Sigmoid colon (tissue), 7 donors: ENCODE measurements around the gene TRIM51. TPM values are rescaled to one million over a fixed set of nuclear protein-coding genes. Genes with fewer than 3 reads are reported as not detected.

Experiments
- DNase-seq: peaks from one replicate; pipeline ENCODE4 v3.0.0-alpha.2; 2019
- H3K27ac ChIP-seq, 4 donors: fragments of 200-600 bp; sonication (generic); one replicate each; pipeline ENCODE4 v1.5.1; 2016 to 2019; ENCODE audit warnings: mild to moderate bottlenecking in 1 of 4
- H3K27me3 ChIP-seq, 3 donors: fragments of 200-600 bp; sonication (generic); one replicate each; pipeline ENCODE4 v1.5.1; 2019; ENCODE audit warnings: mild to moderate bottlenecking in 1 of 3
- H3K36me3 ChIP-seq, 4 donors: fragments of 200-600 bp; sonication (generic); one replicate each; pipeline ENCODE4 v1.5.1; 2016 to 2019
- H3K4me1 ChIP-seq, 4 donors: fragments of 200-600 bp; sonication (generic); one replicate each; pipeline ENCODE4 v1.5.1; 2017 to 2019
- H3K4me3 ChIP-seq, 4 donors: fragments of 200-600 bp; sonication (generic); one replicate each; pipeline ENCODE4 v1.5.1; 2017 to 2019; ENCODE audit warnings: mild to moderate bottlenecking in 2 of 4, moderate library complexity in 1 of 4
- H3K9me3 ChIP-seq, 4 donors: fragments of 200-600 bp in 3 of 4; sonication (generic) in 3 of 4; one replicate each; pipeline versions ENCODE4 v1.5.1 to v1.6.1; 2013 to 2019
- CTCF ChIP-seq, 4 experiments: fragments of 450-650 bp in 3 of 4; fragments of 200-600 bp in 1 of 4; IDR thresholded peaks; one replicate each; pipeline ENCODE4 v1.5.1; 2016 to 2019; ENCODE audit warnings: antibody characterized with exemption in 4 of 4, mild to moderate bottlenecking in 3 of 4, moderate library complexity in 2 of 4
- EP300 ChIP-seq, 4 donors: sonication (generic); formaldehyde crosslinking; IDR thresholded peaks; one replicate each; pipeline ENCODE4 v1.6.1; 2017; ENCODE audit warnings: antibody characterized with exemption in 4 of 4
- POLR2A ChIP-seq, 2 donors: fragments of 450-650 bp; IDR thresholded peaks; one replicate each; pipeline ENCODE4 v1.6.1; 2016; ENCODE audit warnings: antibody characterized with exemption in 2 of 2, mild to moderate bottlenecking in 2 of 2, moderate library complexity in 2 of 2
- POLR2AphosphoS5 ChIP-seq, 4 donors: sonication (generic); formaldehyde crosslinking; IDR thresholded peaks; one replicate each; pipeline ENCODE4 v1.6.1; 2017; ENCODE audit warnings: antibody characterized with exemption in 4 of 4
- WGBS, 2 donors: extraction: QIAGEN DNeasy Blood & Tissue Kit; methylation state at CpG; one replicate each; pipeline ENCODE4 v1.1.7; 2013; 5-methylcytosine and 5-hydroxymethylcytosine counted together
- intact Hi-C: fragments of 100-400 bp; cut with DNase I; formaldehyde crosslinking; loops from one replicate; pipeline ENCODE4 v1.15.1; 2023
- polyA plus RNA-seq, 3 donors: library from polyadenylated mRNA; stranded (reverse); fragments of 200-250 nt; gene quantifications; one replicate each; pipeline ENCODE4 v1.2.3, GENCODE V29; 2013
- small RNA-seq, 3 donors: library from RNA; depleted of rRNA; stranded (forward); fragments of <200 nt; gene quantifications; one replicate each; pipeline ENCODE3, GENCODE V24; 2016
- total RNA-seq, 4 donors: library from RNA; depleted of rRNA; stranded (reverse); fragments of >200 nt; gene quantifications; one replicate each; pipeline ENCODE4 v1.1.0, GENCODE V29; 2016
- donor health status: healthy with polysubstance abuse.
- donor health status: Bipolar disorder and iron deficiency.
- donor health status: healthy.

The TRIM51 gene
- total and polyA plus RNA-seq, 7 donors, result not detected

GRCh38 chr11:55902308-55902707 is 19.2 kb downstream of the TRIM51 start:
- H3K9me3 ChIP-seq, result no peaks in the 10 kb centered on the region
- DNase-seq, result no peak
- TF ChIP-seq CTCF (IDR thresholded peaks at IDR 0.05), result no peak
- no peak for TF ChIP-seq POLR2AphosphoS5 (IDR thresholded peaks at IDR 0.05)
- no peak for TF ChIP-seq EP300 (IDR thresholded peaks at IDR 0.05)
- TF ChIP-seq POLR2A (IDR thresholded peaks at IDR 0.05), result no peak
- no peak overlapping the region for H3K27ac ChIP-seq
- H3K27me3 ChIP-seq, result no peaks in the 10 kb centered on the region
- no peaks in the 10 kb centered on the region for H3K4me1 ChIP-seq
- WGBS, 2 donors, result 15 to 36% methylated on average over 2 of the region's 2 CpGs
- no peak overlapping the region for H3K4me3 ChIP-seq
- H3K36me3 ChIP-seq, result no peaks in the 10 kb centered on the region
- intact Hi-C loops, result no loop called here

- WGBS, 2 donors, result 55 to 79% methylated on average over 1 of the region's 1 CpG
- DNase-seq, result no peak
- intact Hi-C loops, result no loop called here
These were observed 31.4 kb downstream of the TRIM51 start, which contains the start of gene OR5W2 for GRCh38 chr11:55914482-55914881. OR5W2 (minus strand) TSS chr11:55914582; CDS start chr11:55914582, 0 bp downstream.

GRCh38 chr11:55920537-55920936 is 37.4 kb downstream of the TRIM51 start:
- no peak for TF ChIP-seq POLR2A (IDR thresholded peaks at IDR 0.05)
- no peak for TF ChIP-seq EP300 (IDR thresholded peaks at IDR 0.05)
- TF ChIP-seq POLR2AphosphoS5 (IDR thresholded peaks at IDR 0.05), result no peak
- no peak for TF ChIP-seq CTCF (IDR thresholded peaks at IDR 0.05)
- Histone ChIP-seq H3K4me3 (no peak overlapping the region), H3K4me1 (no peaks in the 10 kb centered on the region), H3K9me3 (peaks cover 0 to 3% (median 0%) of the 10 kb centered on the region in 4 donors), H3K36me3 (no peaks in the 10 kb centered on the region), H3K27me3 (no peaks in the 10 kb centered on the region), H3K27ac (no peak overlapping the region)
- intact Hi-C loops, result no loop called here
- WGBS, 2 donors, result 83 to 86% methylated on average over 5 of the region's 5 CpGs
- DNase-seq, result no peak

More at GRCh38 chr11:55914482-55914881, 31.4 kb downstream of the TRIM51 start, which contains the start of gene OR5W2:
- Histone ChIP-seq H3K4me1 (no peaks in the 10 kb centered on the region), H3K27ac (no peak within 1 kb of the TSS), H3K36me3 (no peaks in the 10 kb centered on the region), H3K27me3 (no peaks in the 10 kb centered on the region), H3K4me3 (no peak within 1 kb of the TSS), H3K9me3 (no peaks in the 10 kb centered on the region)
- TF ChIP-seq POLR2AphosphoS5 (IDR thresholded peaks at IDR 0.05), result no peak
- no peak for TF ChIP-seq EP300 (IDR thresholded peaks at IDR 0.05)
- TF ChIP-seq POLR2A (IDR thresholded peaks at IDR 0.05), result no peak
- TF ChIP-seq CTCF (IDR thresholded peaks at IDR 0.05), result no peak

GRCh38 chr11:55936300-55936699 is 53.2 kb downstream of the TRIM51 start, which contains the start of gene OR5I1:
OR5I1 (minus strand) TSS chr11:55936400; CDS start chr11:55936400, 0 bp downstream.
- Histone ChIP-seq H3K27me3 (no peaks in the 10 kb centered on the region), H3K4me1 (no peaks in the 10 kb centered on the region)

More at GRCh38 chr11:55936300-55936699, 53.2 kb downstream of the TRIM51 start, which contains the start of gene OR5I1:
- H3K9me3 ChIP-seq, result no peaks in the 10 kb centered on the region
- no peak for TF ChIP-seq EP300 (IDR thresholded peaks at IDR 0.05)
- TF ChIP-seq CTCF (IDR thresholded peaks at IDR 0.05), result no peak
- no peak for TF ChIP-seq POLR2AphosphoS5 (IDR thresholded peaks at IDR 0.05)
- 68 to 74% methylated on average over 2 of the region's 2 CpGs for WGBS, 2 donors
- no peak within 1 kb of the TSS for H3K27ac ChIP-seq
- intact Hi-C loops, result no loop called here
- H3K4me3 ChIP-seq, result no peak within 1 kb of the TSS
- no peak for DNase-seq
- H3K36me3 ChIP-seq, result no peaks in the 10 kb centered on the region

Small RNAs within 50 kb of the gene (small RNA-seq; reads per million reads assigned to genes)
- 0 reads per million in 3 donors for gene AC036111.3

Other genes starting within 250 kb of the TRIM51 start
- gene OR4P4, start 248.2 kb upstream of the TRIM51 start, total RNA-seq, result not detected
- not detected for gene OR4P4, start 248.2 kb upstream of the TRIM51 start, polyA plus RNA-seq
- gene OR4S2, start 235.0 kb upstream of the TRIM51 start, total RNA-seq, result not detected
- gene OR4S2, start 235.0 kb upstream of the TRIM51 start, polyA plus RNA-seq, result not detected
- not detected for gene OR4C6, start 221.1 kb upstream of the TRIM51 start, total RNA-seq
- not detected for gene OR4C6, start 221.1 kb upstream of the TRIM51 start, polyA plus RNA-seq
- gene OR5D13, start 109.9 kb upstream of the TRIM51 start, total RNA-seq, result not detected
- not detected for gene OR5D13, start 109.9 kb upstream of the TRIM51 start, polyA plus RNA-seq
- not detected for gene OR5D14, start 87.7 kb upstream of the TRIM51 start, total RNA-seq
- gene OR5D14, start 87.7 kb upstream of the TRIM51 start, polyA plus RNA-seq, result not detected
- not detected for gene OR5L1, start 71.9 kb upstream of the TRIM51 start, total RNA-seq
- not detected for gene OR5L1, start 71.9 kb upstream of the TRIM51 start, polyA plus RNA-seq
- not detected for gene OR5D18, start 63.7 kb upstream of the TRIM51 start, total RNA-seq
- not detected for gene OR5D18, start 63.7 kb upstream of the TRIM51 start, polyA plus RNA-seq
- not detected for gene OR5L2, start 56.1 kb upstream of the TRIM51 start, total RNA-seq
- gene OR5L2, start 56.1 kb upstream of the TRIM51 start, polyA plus RNA-seq, result not detected
- gene OR5D16, start 44.5 kb upstream of the TRIM51 start, total RNA-seq, result not detected
- not detected for gene OR5D16, start 44.5 kb upstream of the TRIM51 start, polyA plus RNA-seq
- gene OR5W2, start 31.3 kb downstream of the TRIM51 start, total RNA-seq, result not detected
- gene OR5W2, start 31.3 kb downstream of the TRIM51 start, polyA plus RNA-seq, result not detected
- not detected for gene OR5I1, start 53.1 kb downstream of the TRIM51 start, total RNA-seq
- gene OR5I1, start 53.1 kb downstream of the TRIM51 start, polyA plus RNA-seq, result not detected
- not detected for gene OR10AG1, start 86.6 kb downstream of the TRIM51 start, total RNA-seq
- not detected for gene OR10AG1, start 86.6 kb downstream of the TRIM51 start, polyA plus RNA-seq
- not detected for gene OR5F1, start 111.3 kb downstream of the TRIM51 start, total RNA-seq
- gene OR5F1, start 111.3 kb downstream of the TRIM51 start, polyA plus RNA-seq, result not detected
- not detected for gene OR5AS1, start 144.4 kb downstream of the TRIM51 start, total RNA-seq
- gene OR5AS1, start 144.4 kb downstream of the TRIM51 start, polyA plus RNA-seq, result not detected
- gene OR8I2, start 210.0 kb downstream of the TRIM51 start, total RNA-seq, result not detected
- not detected for gene OR8I2, start 210.0 kb downstream of the TRIM51 start, polyA plus RNA-seq
- not detected for gene OR8H2, start 220.4 kb downstream of the TRIM51 start, total RNA-seq
- gene OR8H2, start 220.4 kb downstream of the TRIM51 start, polyA plus RNA-seq, result not detected
- gene OR8H3, start 239.1 kb downstream of the TRIM51 start, total RNA-seq, result not detected
- gene OR8H3, start 239.1 kb downstream of the TRIM51 start, polyA plus RNA-seq, result not detected